ENCODE results near the gene BORCS5. TPM values are rescaled to one million over a fixed set of nuclear protein-coding genes. Genes with fewer than 3 reads are reported as not detected.

BORCS5 gene
- total and polyA plus RNA-seq, 2 experiments from 2014 or later, result 7.7 to 14.1 TPM

GRCh38 chr12:12372946-12373722, 16.3 kb downstream of the BORCS5 start:
- no peak for TF ChIP-seq EZH2 (IDR thresholded peaks at IDR 0.05; ENCODE audit: insufficient read depth, poor library complexity, severe bottlenecking)
- TF ChIP-seq EZH2phosphoT487 (IDR thresholded peaks at IDR 0.05; ENCODE audit: insufficient read depth, low read depth), result no peak
- no peak for DNase-seq
- Histone ChIP-seq H3K4me1 (ENCODE audit: insufficient read depth) (peaks cover 4% of the 10 kb centered on the region; the same call in 1 of the 2 replicates), H3K4me2 (ENCODE audit: unreplicated experiment) (no peak overlapping the region), H3K4me3 (no peak overlapping the region), H3K9me2 (ENCODE audit: insufficient read depth) (no peaks in the 10 kb centered on the region), H4K20me1 (ENCODE audit: insufficient read depth) (no peaks in the 10 kb centered on the region), H2AFZ (no peak overlapping the region), H3K27ac (no peak overlapping the region), H3K27me3 (replicated peaks; ENCODE audit: insufficient read depth) (no peaks in the 10 kb centered on the region), H3K9me3 (ENCODE audit: low read depth) (no peaks in the 10 kb centered on the region), H3F3A (ENCODE audit: insufficient read depth) (no peaks in the 10 kb centered on the region), H3K36me3 (ENCODE audit: low read depth) (no peaks in the 10 kb centered on the region), H3K79me2 (ENCODE audit: insufficient read depth) (peaks cover 21% of the 10 kb centered on the region), H3K9ac (no peak overlapping the region)
- WGBS, 2 experiments (ENCODE audit: low coverage in 1 of 2, low lambda C conversion rate in 2 of 2, missing lambda C conversion rate in 2 of 2), result 85 to 86% methylated on average over 4 of the region's 4 CpGs
- in situ Hi-C loops (cut with MboI), result no loop called here

- Histone ChIP-seq H3K9ac (no peak overlapping the region), H3K27me3 (replicated peaks; ENCODE audit: insufficient read depth) (no peaks in the 10 kb centered on the region), H3K27ac (no peak overlapping the region), H3K4me3 (no peak overlapping the region), H3K9me3 (ENCODE audit: low read depth) (no peaks in the 10 kb centered on the region), H3K36me3 (ENCODE audit: low read depth) (no peaks in the 10 kb centered on the region), H4K20me1 (ENCODE audit: insufficient read depth) (no peaks in the 10 kb centered on the region), H2AFZ (no peak overlapping the region), H3K79me2 (ENCODE audit: insufficient read depth) (0 out of 2 replicates have a peak, but pooled peaks cover 10% of the 10 kb centered on the region), H3F3A (ENCODE audit: insufficient read depth) (peaks cover 10% of the 10 kb centered on the region; the same call in 1 of the 2 replicates), H3K4me1 (ENCODE audit: insufficient read depth) (peaks cover 12% of the 10 kb centered on the region), H3K9me2 (ENCODE audit: insufficient read depth) (no peaks in the 10 kb centered on the region), H3K4me2 (ENCODE audit: unreplicated experiment) (no peak overlapping the region)
- 62 to 68% methylated on average over 11 to 12 of the region's 12 CpGs for WGBS, 2 experiments (ENCODE audit: low coverage in 1 of 2, low lambda C conversion rate in 2 of 2, missing lambda C conversion rate in 2 of 2)
- DNase-seq, result peak; percentile 84
- TF ChIP-seq EZH2 (IDR thresholded peaks at IDR 0.05; ENCODE audit: insufficient read depth, poor library complexity, severe bottlenecking) (no peak), EZH2phosphoT487 (IDR thresholded peaks at IDR 0.05; ENCODE audit: insufficient read depth, low read depth) (no peak)
- in situ Hi-C loops (cut with MboI), result loop anchor here (5.0 kb wide), 1 partner anchor 320 kb away; the partner anchor contains the start of gene GPR19
Measured at GRCh38 chr12:12376646-12377448, 20.0 kb downstream of the BORCS5 start.

DNA sequence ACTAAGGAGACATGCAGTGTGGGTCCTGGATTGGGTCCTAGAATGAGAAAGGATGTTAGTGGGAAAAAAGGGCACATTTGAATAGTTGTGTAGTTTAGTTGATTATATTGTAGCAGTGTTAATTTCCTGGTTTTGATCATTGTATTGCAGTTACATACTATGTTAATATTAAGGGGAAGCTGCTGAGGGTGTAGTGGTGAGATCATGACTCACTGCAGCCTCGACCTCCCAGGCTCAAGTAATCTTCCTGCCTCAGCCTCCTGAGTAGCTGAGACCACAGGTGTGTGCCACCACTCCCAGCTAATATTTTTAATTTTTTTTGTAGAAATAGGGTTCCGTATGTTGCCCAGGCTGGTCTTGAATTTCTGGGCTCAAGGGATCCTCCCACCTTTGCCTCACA, 21.7 kb downstream of the BORCS5 start:
- H3K36me3 ChIP-seq (ENCODE audit: low read depth), result no peaks in the 10 kb centered on the region
- H3K4me2 ChIP-seq (ENCODE audit: unreplicated experiment), result no peak overlapping the region
- H2AFZ ChIP-seq, result no peak overlapping the region
- TF ChIP-seq EZH2phosphoT487 (IDR thresholded peaks at IDR 0.05; ENCODE audit: insufficient read depth, low read depth), result no peak
- no peak for TF ChIP-seq EZH2 (IDR thresholded peaks at IDR 0.05; ENCODE audit: insufficient read depth, poor library complexity, severe bottlenecking)
- peaks cover 10% of the 10 kb centered on the region; the same call in 1 of the 2 replicates for H3F3A ChIP-seq (ENCODE audit: insufficient read depth)
- no peak for DNase-seq
- no peaks in the 10 kb centered on the region for H3K9me3 ChIP-seq (ENCODE audit: low read depth)
- no peaks in the 10 kb centered on the region for H4K20me1 ChIP-seq (ENCODE audit: insufficient read depth)
- no peak overlapping the region for H3K9ac ChIP-seq
- H3K4me1 ChIP-seq (ENCODE audit: insufficient read depth), result peaks cover 12% of the 10 kb centered on the region
- no peak overlapping the region for H3K27ac ChIP-seq
- 92 to 94% methylated on average over 2 of the region's 2 CpGs for WGBS, 2 experiments (ENCODE audit: low coverage in 1 of 2, low lambda C conversion rate in 2 of 2, missing lambda C conversion rate in 2 of 2)
- in situ Hi-C loops (cut with MboI), result loop anchor here (5.0 kb wide), 1 partner anchor 319 kb away; the partner anchor contains the start of gene GPR19
- H3K79me2 ChIP-seq (ENCODE audit: insufficient read depth), result 0 out of 2 replicates have a peak, but pooled peaks cover 12% of the 10 kb centered on the region
- no peak overlapping the region for H3K4me3 ChIP-seq
- H3K9me2 ChIP-seq (ENCODE audit: insufficient read depth), result no peaks in the 10 kb centered on the region
- H3K27me3 ChIP-seq (replicated peaks; ENCODE audit: insufficient read depth), result no peaks in the 10 kb centered on the region

Data from GM23248 (cell line).